ENCODE data around the gene TEKT5.

DNA sequence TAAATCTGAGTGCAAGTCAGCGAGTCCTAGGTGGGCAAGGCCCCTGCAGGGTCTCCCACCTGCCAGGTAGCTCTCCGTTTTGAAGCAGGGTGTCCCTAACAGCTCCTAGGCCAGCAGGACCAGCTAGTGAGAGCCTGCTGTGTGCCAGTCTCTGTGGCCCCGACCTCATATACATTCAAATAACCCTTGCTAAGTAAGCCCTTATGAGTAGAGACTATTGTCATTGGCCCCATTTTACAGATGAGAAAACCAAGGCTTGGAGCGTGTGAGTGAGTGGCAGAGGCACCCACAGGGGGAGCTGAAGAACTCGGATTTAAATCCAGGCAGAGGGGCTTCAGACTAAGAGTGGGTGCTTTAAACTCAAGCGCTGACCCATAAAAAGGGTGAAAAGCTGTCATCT lies 74.6 kb downstream of the TEKT5 start:
- TF ChIP-seq, protein P1, sequence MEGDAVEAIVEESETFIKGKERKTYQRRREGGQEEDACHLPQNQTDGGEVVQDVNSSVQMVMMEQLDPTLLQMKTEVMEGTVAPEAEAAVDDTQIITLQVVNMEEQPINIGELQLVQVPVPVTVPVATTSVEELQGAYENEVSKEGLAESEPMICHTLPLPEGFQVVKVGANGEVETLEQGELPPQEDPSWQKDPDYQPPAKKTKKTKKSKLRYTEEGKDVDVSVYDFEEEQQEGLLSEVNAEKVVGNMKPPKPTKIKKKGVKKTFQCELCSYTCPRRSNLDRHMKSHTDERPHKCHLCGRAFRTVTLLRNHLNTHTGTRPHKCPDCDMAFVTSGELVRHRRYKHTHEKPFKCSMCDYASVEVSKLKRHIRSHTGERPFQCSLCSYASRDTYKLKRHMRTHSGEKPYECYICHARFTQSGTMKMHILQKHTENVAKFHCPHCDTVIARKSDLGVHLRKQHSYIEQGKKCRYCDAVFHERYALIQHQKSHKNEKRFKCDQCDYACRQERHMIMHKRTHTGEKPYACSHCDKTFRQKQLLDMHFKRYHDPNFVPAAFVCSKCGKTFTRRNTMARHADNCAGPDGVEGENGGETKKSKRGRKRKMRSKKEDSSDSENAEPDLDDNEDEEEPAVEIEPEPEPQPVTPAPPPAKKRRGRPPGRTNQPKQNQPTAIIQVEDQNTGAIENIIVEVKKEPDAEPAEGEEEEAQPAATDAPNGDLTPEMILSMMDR (IDR thresholded peaks at IDR 0.05 in 2 of 3, conservative IDR thresholded peaks at IDR 0.05 in 1 of 3; ENCODE audit: insufficient read depth in 2 of 3, low read depth in 1 of 3, low read length in 3 of 3) = no peak
- no peak for TF ChIP-seq ZNF224 (CRISPR knock-in tag; IDR thresholded peaks at IDR 0.05)
- TF ChIP-seq, protein P2, sequence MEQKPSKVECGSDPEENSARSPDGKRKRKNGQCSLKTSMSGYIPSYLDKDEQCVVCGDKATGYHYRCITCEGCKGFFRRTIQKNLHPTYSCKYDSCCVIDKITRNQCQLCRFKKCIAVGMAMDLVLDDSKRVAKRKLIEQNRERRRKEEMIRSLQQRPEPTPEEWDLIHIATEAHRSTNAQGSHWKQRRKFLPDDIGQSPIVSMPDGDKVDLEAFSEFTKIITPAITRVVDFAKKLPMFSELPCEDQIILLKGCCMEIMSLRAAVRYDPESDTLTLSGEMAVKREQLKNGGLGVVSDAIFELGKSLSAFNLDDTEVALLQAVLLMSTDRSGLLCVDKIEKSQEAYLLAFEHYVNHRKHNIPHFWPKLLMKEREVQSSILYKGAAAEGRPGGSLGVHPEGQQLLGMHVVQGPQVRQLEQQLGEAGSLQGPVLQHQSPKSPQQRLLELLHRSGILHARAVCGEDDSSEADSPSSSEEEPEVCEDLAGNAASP (IDR thresholded peaks at IDR 0.05) = no peak
- no peak for TF ChIP-seq PHB (CRISPR knock-in tag; IDR thresholded peaks at IDR 0.05)
- no peak for TF ChIP-seq MAFF (IDR thresholded peaks at IDR 0.05; ENCODE audit: low read length)
